GM18511 (cell line): ENCODE measurements around the gene FSIP2.
"Not testable (repeated sequence)": the region's sequence is repeated elsewhere in the genome, so short reads cannot be mapped to it uniquely, and the experiment has no call there.

Source experiments
- ATAC-seq: cut with Tn5 transposase; IDR thresholded peaks from one replicate; pipeline ENCODE4 v1.9.1; 2021; ENCODE audit warnings: mild to moderate bottlenecking, moderate library complexity; ENCODE audit not compliant: unreplicated experiment

Gene FSIP2

DNA sequence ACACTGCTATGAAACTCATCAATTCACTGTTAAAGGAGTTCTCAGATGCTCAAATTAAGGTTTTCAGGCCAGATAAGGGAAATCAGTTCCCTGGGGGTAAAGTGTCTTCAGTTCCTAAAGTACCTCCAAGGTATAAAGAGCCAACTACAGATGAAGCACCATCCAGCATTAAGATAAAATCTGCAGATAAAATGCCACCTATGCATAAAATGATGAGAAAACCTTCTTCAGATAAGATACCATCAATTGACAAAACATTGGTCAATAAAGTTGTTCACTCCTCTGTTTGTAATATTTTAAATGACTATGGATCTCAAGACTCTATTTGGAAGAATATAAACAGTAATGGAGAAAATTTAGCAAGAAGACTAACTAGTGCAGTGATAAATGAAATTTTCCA is 68.2 kb downstream of the FSIP2 start:
- ATAC-seq: no peak

DNA sequence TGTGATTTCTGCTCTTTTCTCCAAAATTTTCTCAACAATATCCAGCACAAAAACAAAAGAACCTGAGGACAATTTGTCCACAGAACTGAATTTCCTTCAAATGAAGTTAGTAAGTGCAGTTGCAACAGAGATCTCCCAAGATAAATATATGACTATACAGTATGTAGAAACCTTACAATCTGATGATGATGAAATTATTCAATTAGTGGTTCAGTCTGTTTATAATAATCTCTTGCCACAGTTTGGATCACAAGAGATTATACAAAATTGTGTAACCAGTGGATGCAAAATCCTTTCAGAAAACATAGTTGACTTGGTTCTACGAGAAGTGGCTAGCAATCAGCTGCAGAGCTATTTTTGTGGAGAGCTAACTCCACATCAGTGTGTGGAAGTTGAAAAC is 68.7 kb downstream of the FSIP2 start:
- ATAC-seq: no peak

DNA sequence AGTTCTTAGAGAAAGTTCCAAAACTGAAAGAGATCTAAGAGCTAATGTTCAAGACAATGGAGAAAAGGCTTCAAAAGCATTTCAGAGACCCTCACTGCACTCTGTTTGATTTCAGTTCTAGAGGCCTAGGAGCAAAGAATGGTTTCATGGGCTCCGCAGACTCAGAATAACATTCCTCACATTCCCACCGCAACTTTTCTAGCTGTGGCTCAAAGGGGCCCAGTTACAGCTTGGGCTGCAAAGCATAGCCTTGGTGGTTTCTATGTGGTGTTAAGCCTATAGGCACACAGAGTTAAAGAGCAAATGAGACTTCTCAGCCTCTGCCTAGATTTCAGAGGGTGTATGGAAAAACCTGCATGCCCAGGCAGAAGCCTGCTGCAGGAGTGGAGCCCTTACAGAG is 73.0 kb downstream of the FSIP2 start:
- no peak for ATAC-seq

DNA sequence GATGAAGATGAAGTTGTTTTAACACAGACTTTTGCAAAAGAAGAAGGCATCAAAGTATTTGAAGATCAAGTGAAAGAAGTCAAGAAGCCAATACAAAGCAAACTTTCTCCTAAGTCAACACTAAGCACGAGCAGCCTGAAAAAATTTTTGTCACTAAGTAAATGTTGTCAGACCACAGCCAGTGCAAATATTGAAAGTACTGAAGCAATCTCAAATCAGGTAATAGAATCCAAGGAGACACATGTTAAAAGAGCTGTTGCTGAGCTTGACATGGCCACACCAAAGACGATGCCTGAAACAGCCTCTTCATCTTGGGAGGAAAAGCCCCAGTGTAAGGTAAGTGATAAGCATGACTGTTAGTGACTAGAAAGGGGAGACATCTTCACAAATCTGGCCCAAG is 75.1 kb downstream of the FSIP2 start:
- ATAC-seq: no peak

DNA sequence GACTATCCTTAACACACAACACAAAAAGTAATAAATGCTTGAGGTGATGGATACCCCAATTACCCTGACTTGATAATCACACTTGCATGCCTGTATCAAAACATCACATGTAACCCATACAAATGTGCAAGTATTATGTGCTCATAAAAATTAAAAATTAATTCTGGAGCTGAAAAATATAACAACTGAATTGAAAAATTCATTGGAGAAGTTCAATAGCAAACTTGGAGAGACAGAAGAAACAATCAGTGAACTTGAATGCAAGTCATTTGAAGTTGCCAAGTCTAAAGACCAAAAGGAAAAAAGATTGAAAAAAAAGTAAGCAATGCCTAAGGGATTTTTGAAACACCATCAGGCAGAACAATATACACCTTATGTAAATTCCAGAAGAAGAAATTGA is 79.4 kb downstream of the FSIP2 start:
- ATAC-seq: no peak

DNA sequence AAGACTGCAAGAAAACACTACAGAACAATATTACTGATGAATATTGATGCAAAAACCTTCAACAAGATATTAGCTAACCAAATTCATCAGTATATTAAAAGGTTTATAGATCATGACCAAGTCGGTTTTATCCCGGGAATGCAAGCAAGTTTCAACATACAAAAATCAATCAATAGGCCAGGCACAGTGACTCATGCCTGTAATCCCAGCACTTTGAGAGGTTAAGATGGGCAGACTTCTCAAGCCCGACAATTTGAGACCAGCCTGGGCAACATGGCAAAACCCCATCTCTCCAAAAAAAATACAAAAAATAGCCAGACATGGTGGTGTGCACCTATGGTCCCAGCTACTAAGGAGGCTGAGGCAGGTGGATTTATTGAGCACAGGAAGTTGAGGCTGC is 82.9 kb downstream of the FSIP2 start:
- ATAC-seq: no peak

DNA sequence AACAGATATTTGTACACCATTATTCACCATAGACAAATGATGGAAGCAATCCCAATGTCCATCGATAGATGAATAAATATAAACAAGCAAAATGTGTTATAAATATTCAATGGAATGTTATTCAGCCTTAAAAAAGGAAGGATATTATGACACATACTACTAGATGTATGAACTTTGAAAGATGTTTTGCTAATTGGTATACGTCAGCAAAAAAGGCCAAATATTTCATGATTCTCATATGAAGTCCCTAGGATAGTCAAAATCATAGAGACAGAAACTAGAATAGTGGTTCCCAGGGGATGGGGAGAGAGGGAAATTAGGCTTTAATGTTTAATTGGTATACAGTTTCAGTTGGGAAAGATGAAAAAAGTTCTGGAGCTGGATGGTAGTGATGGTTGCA is 85.2 kb downstream of the FSIP2 start:
- no peak for ATAC-seq

DNA sequence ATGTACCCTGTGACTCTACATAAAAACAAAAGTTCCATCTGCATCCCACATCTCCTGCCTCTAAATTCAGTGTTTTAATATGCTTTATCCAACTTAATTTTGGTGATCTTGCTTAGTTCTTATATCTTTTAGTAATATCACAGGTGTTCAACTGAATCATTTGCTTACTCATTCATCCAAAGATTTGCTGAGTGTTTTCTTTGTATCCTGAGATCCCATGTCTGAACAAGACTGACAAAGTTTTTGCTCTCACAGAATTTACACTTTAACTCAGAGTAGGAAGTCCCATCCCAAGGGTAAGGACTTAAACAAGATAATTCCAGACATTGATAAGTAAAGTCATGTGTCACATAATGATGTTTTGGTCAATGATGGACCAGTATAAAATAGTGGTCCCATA is 87.0 kb downstream of the FSIP2 start:
- ATAC-seq: no peak

DNA sequence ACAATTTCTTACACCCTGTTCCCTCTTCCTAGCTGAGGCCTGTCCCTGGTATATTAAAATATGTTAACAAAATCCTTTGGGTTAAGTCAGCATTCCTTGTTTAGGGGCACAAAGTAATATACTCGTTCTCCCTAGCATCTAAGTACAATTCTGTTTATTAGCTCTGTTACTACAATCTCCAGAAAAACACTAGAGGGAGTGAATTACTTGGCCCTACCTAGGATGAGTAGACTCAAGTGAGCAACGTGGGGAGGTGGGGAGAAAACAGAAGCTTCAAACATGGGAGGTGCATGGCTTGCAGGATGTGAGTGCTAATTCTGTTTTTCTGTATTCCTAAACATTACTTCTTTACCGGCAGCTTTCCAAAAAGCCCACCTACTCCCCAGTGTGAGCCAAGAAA is 89.7 kb downstream of the FSIP2 start:
- ATAC-seq: no peak

DNA sequence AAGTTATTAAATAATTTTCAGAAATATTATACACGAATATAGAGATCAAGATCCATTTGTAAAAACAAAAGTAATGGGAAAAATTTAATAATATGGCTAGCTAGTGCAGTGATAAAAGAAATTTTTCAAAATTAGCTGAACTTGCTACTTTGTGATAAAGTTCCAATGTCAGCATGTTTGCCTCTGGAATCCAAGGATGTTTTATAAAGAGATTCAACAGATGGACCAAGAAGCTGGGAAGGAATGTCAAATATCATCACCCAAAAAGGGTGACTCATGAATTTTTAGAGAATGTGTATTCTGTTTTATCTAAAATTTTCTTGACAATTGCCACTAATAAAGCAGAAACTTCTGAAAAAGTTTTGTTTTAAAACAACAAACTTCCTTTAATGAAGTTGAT is 95.3 kb downstream of the FSIP2 start:
- no peak for ATAC-seq

DNA sequence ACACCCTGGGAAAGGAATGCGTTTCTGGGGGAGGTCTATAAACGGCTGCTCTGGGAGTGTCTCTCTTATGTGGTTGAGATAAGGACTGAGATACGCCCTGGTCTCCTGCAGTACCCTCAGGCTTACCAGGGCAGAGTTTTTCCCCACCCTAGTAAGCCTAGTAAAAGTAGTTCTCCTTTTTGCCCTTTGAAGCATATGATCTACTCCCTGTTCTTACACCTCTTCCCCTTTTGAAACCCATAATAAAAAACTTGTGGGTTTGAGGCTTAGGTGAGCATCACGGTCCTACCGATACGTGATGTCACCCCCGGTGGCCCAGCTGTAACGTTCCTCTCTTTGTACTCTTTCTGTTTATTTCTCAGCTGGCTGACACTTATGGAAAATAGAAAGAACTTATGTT is 97.4 kb downstream of the FSIP2 start:
- ATAC-seq: no peak

DNA sequence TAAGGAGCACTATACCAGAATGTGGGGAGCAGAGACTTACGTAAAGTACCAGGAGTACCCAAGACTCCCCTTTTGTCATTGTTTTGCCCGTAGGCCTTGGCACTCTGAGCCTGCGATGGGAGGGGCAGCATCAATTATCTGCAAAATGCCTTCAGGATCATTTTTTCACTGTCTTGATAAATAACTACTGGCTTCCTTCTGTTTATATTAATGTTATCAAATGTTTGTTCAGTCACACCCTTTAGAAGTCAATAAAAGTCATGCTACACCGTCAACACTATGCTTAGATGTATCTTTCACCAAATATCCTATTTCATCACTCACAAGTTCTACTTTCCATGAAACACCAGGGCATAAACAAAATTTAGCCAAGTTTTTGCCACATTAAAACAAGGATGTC is 116.3 kb downstream of the FSIP2 start:
- ATAC-seq: no peak

DNA sequence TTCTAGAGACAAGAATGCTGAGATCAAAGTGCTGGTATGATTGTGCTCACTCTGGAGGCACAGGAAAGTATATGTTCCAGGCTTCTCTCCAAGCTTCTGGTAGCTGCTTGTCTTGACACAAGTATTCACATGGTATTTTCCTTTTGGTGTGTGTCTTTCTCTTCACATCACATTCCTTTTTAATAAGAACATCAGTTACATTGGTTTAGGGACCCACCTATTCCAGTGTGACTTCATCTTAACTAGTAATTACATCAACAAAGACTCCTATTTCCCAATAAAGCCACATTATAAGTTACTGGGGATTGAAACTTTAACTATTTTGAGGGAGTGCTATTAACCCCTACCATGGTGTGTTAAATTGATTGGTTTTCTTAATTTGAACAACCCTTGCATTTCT is 119.1 kb downstream of the FSIP2 start:
- ATAC-seq: no peak

DNA sequence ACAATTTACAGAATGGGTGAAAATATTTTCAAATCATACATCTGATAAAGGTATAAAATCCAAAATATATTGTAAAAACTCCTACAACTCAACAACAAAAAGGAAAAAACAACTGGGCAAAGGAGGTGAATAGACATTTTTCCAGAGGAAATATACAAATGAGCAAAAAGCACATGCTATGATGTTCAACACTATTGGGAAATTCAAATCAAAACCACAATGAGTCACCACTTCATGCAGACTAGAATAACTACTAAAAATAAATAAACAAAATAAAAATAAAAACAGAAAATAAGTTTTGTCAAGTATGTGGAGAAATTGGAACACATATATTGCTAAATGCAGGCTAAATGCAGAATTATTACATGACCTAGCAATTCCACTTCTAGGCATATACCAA is 120.9 kb downstream of the FSIP2 start:
- ATAC-seq: no peak

DNA sequence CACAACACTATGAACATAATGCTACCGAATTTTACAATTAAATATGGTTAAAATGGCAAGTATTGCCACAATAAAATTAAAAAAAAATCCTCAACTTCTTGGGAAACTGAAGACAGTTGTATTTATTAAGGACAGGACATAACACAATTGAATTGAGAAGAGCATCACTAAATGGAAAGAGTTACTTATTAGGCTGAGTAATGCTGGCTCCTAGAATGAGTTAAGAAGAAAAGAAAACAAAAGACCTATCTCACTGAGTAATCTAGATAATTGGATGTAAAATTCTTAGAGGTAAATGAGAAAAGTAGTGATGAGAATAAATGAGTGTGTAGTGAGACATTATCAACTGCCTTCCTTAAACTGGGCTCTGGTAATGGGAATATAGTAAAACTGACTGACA is 121.7 kb downstream of the FSIP2 start:
- ATAC-seq: no peak

DNA sequence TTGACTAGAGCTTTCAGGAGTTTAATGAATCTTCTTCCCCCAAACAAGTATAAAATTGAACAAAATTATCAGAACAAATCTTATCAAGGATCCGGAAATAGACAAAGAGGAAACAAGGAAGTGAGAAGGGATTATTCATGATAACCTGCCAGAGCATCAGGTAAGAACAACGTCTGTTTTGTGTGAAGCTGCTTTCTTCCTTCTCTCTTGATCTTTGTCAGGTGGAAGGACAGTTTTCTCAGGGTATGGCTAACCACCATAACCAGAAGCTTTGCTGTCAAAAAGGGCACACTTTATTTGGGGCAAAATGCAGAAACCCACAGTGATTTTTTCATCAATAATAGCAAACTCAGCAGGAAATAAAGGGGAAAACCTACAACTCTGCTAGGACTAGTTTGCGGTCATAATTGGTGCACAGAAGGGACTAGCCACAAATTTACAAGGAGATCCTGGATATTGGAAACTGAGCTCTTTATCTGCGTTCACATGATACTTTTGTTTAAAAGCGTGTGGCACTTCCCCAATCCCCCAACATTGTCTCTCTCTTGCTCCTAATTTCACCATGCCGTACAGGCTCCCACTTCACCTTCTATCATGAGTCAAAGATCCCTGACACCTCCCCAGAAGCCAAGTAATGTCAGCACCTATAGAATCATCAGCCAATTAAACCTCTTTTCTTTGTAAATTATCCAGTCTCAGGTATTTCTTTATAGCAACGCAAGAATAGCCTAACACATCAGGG is 124.2 kb downstream of the FSIP2 start:
- ATAC-seq: no peak

DNA sequence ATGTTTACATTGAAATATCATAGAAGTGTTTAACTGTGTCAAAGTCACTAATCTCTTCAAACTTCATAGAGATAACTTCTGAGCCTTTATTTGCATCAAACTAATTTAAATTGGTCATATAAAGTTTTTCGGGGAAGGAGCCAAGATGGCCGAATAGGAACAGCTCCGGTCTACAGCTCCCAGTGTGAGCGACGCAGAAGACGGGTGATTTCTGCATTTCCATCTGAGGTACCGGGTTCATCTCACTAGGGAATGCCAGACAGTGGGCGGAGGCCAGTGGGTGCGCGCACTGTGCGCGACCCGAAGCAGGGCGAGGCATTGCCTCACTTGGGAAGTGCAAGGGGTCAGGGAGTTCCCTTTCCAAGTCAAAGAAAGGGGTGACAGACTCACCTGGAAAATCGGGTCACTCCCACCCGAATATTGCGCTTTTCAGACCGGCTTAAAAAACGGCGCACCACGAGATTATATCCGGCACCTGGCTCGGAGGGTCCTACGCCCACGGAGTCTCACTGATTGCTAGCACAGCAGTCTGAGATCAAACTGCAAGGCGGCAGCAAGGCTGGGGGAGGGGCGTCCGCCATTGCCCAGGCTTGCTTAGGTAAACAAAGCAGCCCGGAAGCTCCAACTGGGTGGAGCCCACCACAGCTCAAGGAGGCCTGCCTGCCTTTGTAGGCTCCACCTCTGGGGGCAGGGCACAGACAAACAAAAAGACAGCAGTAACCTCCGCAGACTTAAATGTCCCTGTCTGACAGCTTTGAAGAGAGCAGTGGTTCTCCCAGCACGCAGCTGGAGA is 126.1 kb downstream of the FSIP2 start:
- not testable (repeated sequence) for ATAC-seq

DNA sequence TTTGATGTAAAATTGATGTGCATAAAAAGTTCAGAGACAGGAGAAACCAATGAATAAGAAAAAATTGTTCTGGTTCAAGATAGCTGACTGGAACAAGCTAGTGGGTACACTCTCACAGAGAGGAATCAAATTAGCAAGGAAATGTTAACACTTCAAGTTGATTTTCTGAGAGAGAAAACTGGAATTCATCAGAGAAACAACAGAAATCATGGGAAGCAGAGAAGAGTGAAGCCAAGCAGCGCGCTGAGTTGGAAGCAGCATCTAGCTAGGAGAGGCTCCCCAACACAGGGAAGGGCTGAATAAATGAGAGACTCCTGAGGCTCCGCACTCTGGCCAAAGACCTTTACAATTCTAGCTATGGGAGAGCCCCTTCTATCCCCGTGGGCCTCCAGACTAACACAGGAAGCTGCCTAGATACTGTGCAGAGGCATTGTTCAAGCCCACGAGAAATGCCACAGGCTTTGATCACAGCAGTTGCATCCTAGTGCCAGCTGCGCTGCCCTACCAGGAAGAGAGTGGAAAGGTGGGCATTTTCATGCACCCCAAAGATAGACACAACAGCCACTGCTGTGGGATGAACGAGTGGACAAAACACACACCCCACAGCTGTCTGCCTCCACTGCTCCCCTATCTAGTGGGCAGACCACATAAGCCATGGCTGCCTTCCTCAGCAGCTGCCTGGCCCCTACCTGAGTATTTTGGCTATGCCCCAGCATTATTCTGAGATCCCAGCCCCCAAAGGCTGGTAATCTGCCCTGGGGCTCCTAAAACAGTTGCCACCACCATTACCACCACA is 136.7 kb downstream of the FSIP2 start:
- no peak for ATAC-seq

DNA sequence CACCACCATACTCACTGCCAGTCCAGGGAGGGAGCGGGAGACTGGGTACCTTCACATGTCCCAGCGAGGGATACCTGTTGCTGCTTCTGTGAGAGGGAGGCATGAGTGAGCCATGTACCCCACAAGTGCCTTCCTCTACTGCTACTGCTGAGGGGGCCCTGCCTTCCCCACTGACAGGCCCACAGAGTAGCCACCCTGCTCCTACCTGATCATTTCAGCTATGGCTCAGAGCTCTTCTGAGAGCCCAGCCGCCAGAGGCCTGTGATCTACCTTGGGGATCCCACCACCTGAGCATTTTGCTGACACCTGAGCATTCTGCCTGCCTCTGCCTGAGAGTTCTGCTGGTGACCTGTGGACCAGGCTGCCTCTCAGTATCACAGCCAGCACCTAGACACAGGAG is 137.6 kb downstream of the FSIP2 start:
- ATAC-seq: no peak

DNA sequence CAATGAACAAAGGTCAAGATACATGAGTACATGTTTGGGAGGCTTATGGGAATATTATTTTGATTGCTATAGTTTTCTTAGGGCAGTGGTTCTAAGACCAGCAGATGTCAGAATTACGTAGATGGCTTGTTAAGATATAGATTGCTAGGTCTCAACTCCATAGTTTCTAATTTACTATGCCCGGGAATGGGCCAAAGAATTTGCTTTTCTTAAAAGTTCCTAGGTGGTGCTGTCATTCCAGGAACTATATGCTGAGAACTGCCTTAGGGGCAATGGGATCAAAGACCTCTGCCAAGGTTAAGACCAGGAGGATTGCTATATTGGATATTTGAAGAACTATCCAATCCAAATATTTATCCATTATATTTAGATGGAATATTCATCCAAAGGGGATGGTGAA is 141.8 kb downstream of the FSIP2 start:
- no peak for ATAC-seq
